ENCODE data around the gene TJP3. TPM values are rescaled to one million over a fixed set of nuclear protein-coding genes. Genes with fewer than 3 reads are reported as not detected.

Gene TJP3
- total and polyA plus RNA-seq, 2 experiments from 2014 or later = 18.2 to 23.9 TPM

DNA sequence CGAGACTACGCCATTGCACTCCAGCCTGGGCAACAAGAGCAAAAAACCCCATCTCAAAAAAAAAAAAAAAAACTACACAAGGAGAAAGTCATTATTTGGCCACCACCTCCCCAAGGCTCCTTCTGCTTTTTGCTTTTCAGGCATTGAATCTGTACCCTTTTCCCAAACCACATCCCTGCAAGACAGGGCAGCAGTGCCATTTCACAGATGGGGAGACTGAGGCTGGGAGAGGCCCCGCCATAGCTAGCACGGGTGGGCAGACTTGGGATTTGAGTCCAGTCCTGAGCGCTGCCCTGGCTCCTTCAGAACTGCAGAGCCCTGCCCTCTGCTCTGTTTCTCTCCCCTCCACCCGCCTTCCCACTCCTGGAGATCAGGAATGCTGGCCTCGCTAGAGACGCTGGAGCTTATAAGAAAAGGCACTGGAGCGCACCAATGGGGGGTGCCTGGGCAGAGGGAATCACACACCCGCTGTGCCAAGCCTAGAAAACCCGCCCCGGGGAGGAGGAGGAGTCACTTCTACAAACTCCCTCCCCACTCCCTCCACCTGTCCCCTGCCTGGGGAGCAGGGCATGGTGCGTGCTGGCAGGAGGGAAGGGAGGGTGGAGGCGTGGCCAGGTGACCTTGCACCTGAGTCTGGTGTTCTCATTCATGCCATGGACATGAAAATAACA, 17.6 kb downstream of the TJP3 start:
- Histone ChIP-seq H3F3A (replicated peaks; ENCODE audit: low read depth) (no peaks in the 10 kb centered on the region), H4K20me1 (replicated peaks; ENCODE audit: insufficient read depth) (no peaks in the 10 kb centered on the region), H3K4me2 (peak overlapping the region; percentile 61), H3K4me1 (ENCODE audit: insufficient read depth) (peaks cover 15% of the 10 kb centered on the region; the same call in 1 of the 2 replicates), H3K36me3 (ENCODE audit: insufficient read depth) (no peaks in the 10 kb centered on the region), H3K79me2 (replicated peaks; ENCODE audit: insufficient read depth) (no peaks in the 10 kb centered on the region), H3K4me3 (no peak overlapping the region), H3K27ac (ENCODE audit: low read depth) (no peak overlapping the region), H3K9me2 (ENCODE audit: insufficient read depth) (no peaks in the 10 kb centered on the region), H2AFZ (no peak overlapping the region), H3K27me3 (ENCODE audit: insufficient read depth) (no peaks in the 10 kb centered on the region)
- H3K9me3 Mint-ChIP-seq = no peaks in the 10 kb centered on the region
- H3K4me1 Mint-ChIP-seq = peaks cover 7% of the 10 kb centered on the region
- H3K27me3 Mint-ChIP-seq (ENCODE audit: insufficient read depth, low read depth, poor library complexity) = peaks cover 17% of the 10 kb centered on the region
- no peaks in the 10 kb centered on the region for H3K36me3 Mint-ChIP-seq (ENCODE audit: low read depth)
- DNase-seq (ENCODE audit: low spot score) = peak; percentile 86
- peak; percentile 52 for ATAC-seq
- H3K4me3 Mint-ChIP-seq = no peak overlapping the region
- H3K27ac Mint-ChIP-seq = no peak overlapping the region
- TF ChIP-seq ZNF331 (CRISPR knock-in tag; IDR thresholded peaks at IDR 0.05; ENCODE audit: low read depth) (no peak), REST (IDR thresholded peaks at IDR 0.05; ENCODE audit: unreplicated experiment) (no peak), CREB1 (CRISPR knock-in tag; IDR thresholded peaks at IDR 0.05; ENCODE audit: low read depth) (no peak; the same call in 1 of the 2 replicates), NANOG (IDR thresholded peaks at IDR 0.05; ENCODE audit: borderline replicate concordance) (no peak), ZNF462 (CRISPR knock-in tag; IDR thresholded peaks at IDR 0.05) (no peak)

All from GM23338 (cell line).